Measurements from ENCODE around the gene TAPBP. TPM values are rescaled to one million over a fixed set of nuclear protein-coding genes. Genes with fewer than 3 reads are reported as not detected.
"Not testable (repeated sequence)": the region's sequence is repeated elsewhere in the genome, so short reads cannot be mapped to it uniquely, and the experiment has no call there.

TAPBP gene
- total RNA-seq, 2 donors from 2014 or later: 7.0 to 11.1 TPM

DNA sequence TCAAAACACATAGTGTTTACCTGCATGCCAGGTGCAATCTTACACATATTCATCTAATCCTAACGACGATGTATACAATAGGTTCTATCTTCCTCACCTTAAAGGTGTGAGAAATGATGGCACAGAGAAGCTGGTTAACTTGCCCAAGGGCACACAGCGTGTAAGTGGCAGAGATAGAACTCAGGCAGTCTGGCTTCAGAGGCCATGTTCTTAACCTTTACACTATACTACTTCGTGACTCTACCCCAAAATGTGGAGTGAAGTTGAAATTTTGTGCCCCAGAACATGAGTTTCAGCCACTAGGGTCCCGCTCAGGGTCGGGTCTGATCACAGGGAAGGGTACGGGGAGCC, 42.8 kb downstream of the TAPBP start:
- Histone ChIP-seq H3K27ac (ENCODE audit: low read depth, low read length) (peak overlapping the region; percentile 76), H3K4me3 (ENCODE audit: low read length) (peak overlapping the region; percentile 98), H3K36me3 (ENCODE audit: control insufficient read depth, insufficient read depth, low read length) (peaks cover 68% of the 10 kb centered on the region), H3K4me1 (ENCODE audit: control insufficient read depth, insufficient read depth, low read length) (peaks cover 3% of the 10 kb centered on the region), H3K9ac (ENCODE audit: extremely low read depth, low read length, poor library complexity, severe bottlenecking) (peak overlapping the region; percentile 77), H3K27me3 (ENCODE audit: control insufficient read depth, insufficient read depth, low read length, poor library complexity, severe bottlenecking) (no peaks in the 10 kb centered on the region), H3K9me3 (ENCODE audit: control insufficient read depth, low read length) (no peaks in the 10 kb centered on the region)
- Mint-ChIP-seq H3K9me3 (no peaks in the 10 kb centered on the region), H3K27me3 (ENCODE audit: insufficient read depth) (no peaks in the 10 kb centered on the region), H3K4me3 (peak overlapping the region; percentile 98), H3K27ac (peak overlapping the region; percentile 100), H3K36me3 (ENCODE audit: low read depth) (peaks cover 65% of the 10 kb centered on the region), H3K4me1 (peaks cover 23% of the 10 kb centered on the region)
- WGBS, 2 experiments (ENCODE audit: insufficient coverage in 1 of 2, insufficient read length in 1 of 2): 0 to 7% methylated on average over 5 to 7 of the region's 7 CpGs
- DNase-seq: no peak
- peak; percentile 38 for TF ChIP-seq CTCF (conservative IDR thresholded peaks at IDR 0.05)

DNA sequence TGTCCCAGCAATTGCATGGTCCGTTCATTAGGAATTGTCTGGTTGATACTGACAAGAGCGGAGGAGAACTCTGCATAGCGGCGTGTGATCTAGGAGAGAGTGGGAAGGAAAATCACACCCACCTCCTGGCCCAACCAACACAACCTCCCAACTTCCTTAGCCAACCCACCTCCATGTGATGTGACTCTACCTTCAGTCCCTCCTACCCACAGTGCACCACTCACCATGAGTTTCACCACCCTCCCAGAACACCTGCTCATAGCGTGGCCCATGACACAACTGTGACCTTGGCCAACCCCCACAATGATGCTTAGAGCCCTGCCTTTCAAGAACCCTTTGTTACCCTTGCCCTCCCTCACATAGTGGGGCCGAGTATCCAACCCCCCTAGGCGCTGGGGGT, 49.9 kb downstream of the TAPBP start:
- H3K27ac ChIP-seq (ENCODE audit: low read depth, low read length): no peak overlapping the region
- Mint-ChIP-seq H3K9me3 (peaks cover 4% of the 10 kb centered on the region), H3K27me3 (ENCODE audit: insufficient read depth) (no peaks in the 10 kb centered on the region), H3K36me3 (ENCODE audit: low read depth) (peaks cover 78% of the 10 kb centered on the region), H3K4me3 (no peak overlapping the region), H3K4me1 (no peaks in the 10 kb centered on the region), H3K27ac (no peak overlapping the region)
- H3K4me3 ChIP-seq (ENCODE audit: low read length): no peak overlapping the region
- no peaks in the 10 kb centered on the region for H3K27me3 ChIP-seq (ENCODE audit: control insufficient read depth, insufficient read depth, low read length, poor library complexity, severe bottlenecking)
- TF ChIP-seq CTCF (conservative IDR thresholded peaks at IDR 0.05): no peak
- H3K9ac ChIP-seq (ENCODE audit: extremely low read depth, low read length, poor library complexity, severe bottlenecking): no peak overlapping the region
- WGBS, 2 experiments (ENCODE audit: insufficient coverage in 1 of 2, insufficient read length in 1 of 2): 97 to 100% methylated on average over 2 to 7 of the region's 7 CpGs
- peaks cover 3% of the 10 kb centered on the region for H3K4me1 ChIP-seq (ENCODE audit: control insufficient read depth, insufficient read depth, low read length)
- no peak for DNase-seq
- H3K9me3 ChIP-seq (ENCODE audit: control insufficient read depth, low read length): peaks cover 8% of the 10 kb centered on the region
- H3K36me3 ChIP-seq (ENCODE audit: control insufficient read depth, insufficient read depth, low read length): peaks cover 91% of the 10 kb centered on the region

DNA sequence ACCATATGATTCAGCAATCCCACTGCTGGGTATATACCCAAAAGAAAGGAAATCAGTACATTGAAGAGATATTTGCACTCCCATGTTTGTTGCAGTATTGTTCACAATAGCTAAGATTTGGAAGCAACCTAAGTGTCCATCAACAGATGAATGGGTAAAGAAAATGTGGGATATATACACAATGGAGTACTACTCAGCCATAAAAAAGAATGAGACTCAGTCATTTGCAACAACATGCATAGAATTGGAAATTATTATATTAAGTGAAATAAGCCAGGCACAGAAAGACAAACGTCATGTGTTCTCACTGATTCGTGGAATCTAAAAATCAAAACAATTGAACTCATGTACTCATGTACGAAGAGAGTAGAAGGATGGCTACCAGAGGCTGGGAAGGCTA, 51.4 kb downstream of the TAPBP start:
- H3K4me1 ChIP-seq (ENCODE audit: control insufficient read depth, insufficient read depth, low read length); H3K27me3 ChIP-seq (ENCODE audit: control insufficient read depth, insufficient read depth, low read length, poor library complexity, severe bottlenecking); H3K27ac ChIP-seq (ENCODE audit: low read depth, low read length); H3K4me3 ChIP-seq (ENCODE audit: low read length); H3K27me3 Mint-ChIP-seq (ENCODE audit: insufficient read depth); H3K4me3 Mint-ChIP-seq; H3K27ac Mint-ChIP-seq; DNase-seq; H3K4me1 Mint-ChIP-seq; H3K9ac ChIP-seq (ENCODE audit: extremely low read depth, low read length, poor library complexity, severe bottlenecking): not testable (repeated sequence)
- 79 to 86% methylated on average over 3 of the region's 3 CpGs for WGBS, 2 experiments (ENCODE audit: insufficient coverage in 1 of 2, insufficient read length in 1 of 2)
- Mint-ChIP-seq H3K36me3 (ENCODE audit: low read depth) (peaks cover 75% of the 10 kb centered on the region), H3K9me3 (peaks cover 12% of the 10 kb centered on the region)
- peaks cover 88% of the 10 kb centered on the region for H3K36me3 ChIP-seq (ENCODE audit: control insufficient read depth, insufficient read depth, low read length)
- H3K9me3 ChIP-seq (ENCODE audit: control insufficient read depth, low read length): peaks cover 19% of the 10 kb centered on the region

DNA sequence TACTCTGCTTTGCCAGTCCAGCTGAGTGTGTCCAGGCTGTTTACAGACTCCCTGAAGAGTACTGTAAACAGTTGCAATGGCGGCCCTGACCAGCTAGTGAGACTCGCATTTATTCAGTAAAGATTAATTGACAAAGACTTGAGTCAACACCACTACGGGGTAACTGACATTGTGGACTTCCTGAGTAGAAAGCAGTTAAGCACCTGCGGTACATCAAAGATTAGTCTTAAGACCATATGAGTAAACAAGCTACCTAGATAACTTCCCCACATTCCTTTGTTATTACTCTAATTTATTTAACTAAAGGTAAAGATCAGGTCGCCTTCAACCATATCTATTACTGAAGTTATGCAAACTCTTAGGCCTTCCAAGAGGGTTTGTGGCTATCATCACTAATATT, 54.8 kb downstream of the TAPBP start:
- H3K36me3 Mint-ChIP-seq (ENCODE audit: low read depth): peaks cover 59% of the 10 kb centered on the region
- Histone ChIP-seq H3K4me1 (ENCODE audit: control insufficient read depth, insufficient read depth, low read length) (no peaks in the 10 kb centered on the region), H3K9ac (ENCODE audit: extremely low read depth, low read length, poor library complexity, severe bottlenecking) (no peak overlapping the region), H3K4me3 (ENCODE audit: low read length) (no peak overlapping the region), H3K9me3 (ENCODE audit: control insufficient read depth, low read length) (peaks cover 19% of the 10 kb centered on the region), H3K27me3 (ENCODE audit: control insufficient read depth, insufficient read depth, low read length, poor library complexity, severe bottlenecking) (no peaks in the 10 kb centered on the region), H3K36me3 (ENCODE audit: control insufficient read depth, insufficient read depth, low read length) (peaks cover 61% of the 10 kb centered on the region), H3K27ac (ENCODE audit: low read depth, low read length) (no peak overlapping the region)
- peaks cover 16% of the 10 kb centered on the region for H3K9me3 Mint-ChIP-seq
- no peak for DNase-seq
- no peaks in the 10 kb centered on the region for H3K27me3 Mint-ChIP-seq (ENCODE audit: insufficient read depth)
- H3K4me3 Mint-ChIP-seq: no peak overlapping the region
- no peak for TF ChIP-seq CTCF (conservative IDR thresholded peaks at IDR 0.05)
- H3K27ac Mint-ChIP-seq: no peak overlapping the region
- 94% methylated on average over 4 to 5 of the region's 5 CpGs for WGBS, 2 experiments (ENCODE audit: insufficient coverage in 1 of 2, insufficient read length in 1 of 2)
- H3K4me1 Mint-ChIP-seq: no peaks in the 10 kb centered on the region

Data from endodermal cell (in vitro differentiated cells).